Type B pancreatic cell (in vitro differentiated cells): ENCODE measurements around the gene EDEM1. TPM values are rescaled to one million over a fixed set of nuclear protein-coding genes. Genes with fewer than 3 reads are reported as not detected.

Experiments used
- DNase-seq: peaks from one replicate; pipeline ENCODE4 v3.0.0; 2021; ENCODE audit warnings: mixed read lengths; ENCODE audit not compliant: unreplicated experiment; ENCODE audit errors: extremely low spot score
- H3K27ac Mint-ChIP-seq: 2 replicates; pipeline ENCODE4 v1.8.0; 2021; ENCODE audit warnings: mild to moderate bottlenecking, mixed read lengths
- H3K27me3 Mint-ChIP-seq: 2 replicates; pipeline ENCODE4 v1.8.0; 2021; ENCODE audit warnings: mixed read lengths
- H3K36me3 Mint-ChIP-seq: 2 replicates; pipeline ENCODE4 v1.8.0; 2021; ENCODE audit warnings: mixed read lengths
- H3K4me1 Mint-ChIP-seq: one replicate; pipeline ENCODE4 v1.8.0; 2021; ENCODE audit warnings: mixed read lengths; ENCODE audit not compliant: unreplicated experiment
- H3K4me3 Mint-ChIP-seq: 2 replicates; pipeline ENCODE4 v1.8.0; 2021; ENCODE audit warnings: mild to moderate bottlenecking, mixed read lengths
- H3K9me3 Mint-ChIP-seq: 2 replicates; pipeline ENCODE4 v1.8.0; 2021; ENCODE audit warnings: mixed read lengths
- total RNA-seq: library from RNA; stranded (reverse); gene quantifications from 2 replicates; pipeline ENCODE4 v1.2.1, GENCODE V29; 2021; ENCODE audit warnings: low replicate concordance
- TF ChIP-seq, protein P1 (sequence below): fragments of 200-600 bp; sonication (generic); conservative IDR thresholded peaks from 2 replicates; pipeline ENCODE4 v1.5.0; 2021; ENCODE audit warnings: antibody characterized with exemption, mild to moderate bottlenecking

The EDEM1 gene
- total RNA-seq, 1 donor from 2014 or later, result 20.2 TPM

DNA sequence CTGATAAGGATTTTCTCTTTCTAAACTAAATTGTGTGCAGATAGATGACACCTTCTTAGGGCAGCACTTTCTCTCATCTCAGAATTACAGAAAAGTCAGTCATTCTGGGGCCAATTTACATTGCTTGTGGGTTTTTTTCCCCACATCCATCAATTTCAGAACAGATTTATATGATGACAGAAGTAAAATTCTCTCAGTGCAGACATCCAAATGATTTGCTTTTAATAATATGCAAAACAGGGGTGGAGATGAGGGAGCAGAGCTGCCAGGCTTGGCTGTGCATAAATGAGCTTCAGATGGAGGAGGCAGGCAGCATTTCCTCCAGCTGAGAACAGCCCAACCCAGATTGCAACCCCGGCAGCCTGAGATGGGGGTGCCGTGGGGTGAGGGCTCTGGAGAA, 44.0 kb downstream of the EDEM1 start:
- Mint-ChIP-seq H3K27ac (no peak overlapping the region), H3K4me1 (peaks cover 8% of the 10 kb centered on the region), H3K27me3 (no peaks in the 10 kb centered on the region), H3K36me3 (no peaks in the 10 kb centered on the region), H3K4me3 (no peak overlapping the region), H3K9me3 (no peaks in the 10 kb centered on the region)
- DNase-seq, result no peak
- TF ChIP-seq, protein P1, sequence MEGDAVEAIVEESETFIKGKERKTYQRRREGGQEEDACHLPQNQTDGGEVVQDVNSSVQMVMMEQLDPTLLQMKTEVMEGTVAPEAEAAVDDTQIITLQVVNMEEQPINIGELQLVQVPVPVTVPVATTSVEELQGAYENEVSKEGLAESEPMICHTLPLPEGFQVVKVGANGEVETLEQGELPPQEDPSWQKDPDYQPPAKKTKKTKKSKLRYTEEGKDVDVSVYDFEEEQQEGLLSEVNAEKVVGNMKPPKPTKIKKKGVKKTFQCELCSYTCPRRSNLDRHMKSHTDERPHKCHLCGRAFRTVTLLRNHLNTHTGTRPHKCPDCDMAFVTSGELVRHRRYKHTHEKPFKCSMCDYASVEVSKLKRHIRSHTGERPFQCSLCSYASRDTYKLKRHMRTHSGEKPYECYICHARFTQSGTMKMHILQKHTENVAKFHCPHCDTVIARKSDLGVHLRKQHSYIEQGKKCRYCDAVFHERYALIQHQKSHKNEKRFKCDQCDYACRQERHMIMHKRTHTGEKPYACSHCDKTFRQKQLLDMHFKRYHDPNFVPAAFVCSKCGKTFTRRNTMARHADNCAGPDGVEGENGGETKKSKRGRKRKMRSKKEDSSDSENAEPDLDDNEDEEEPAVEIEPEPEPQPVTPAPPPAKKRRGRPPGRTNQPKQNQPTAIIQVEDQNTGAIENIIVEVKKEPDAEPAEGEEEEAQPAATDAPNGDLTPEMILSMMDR, result no peak

DNA sequence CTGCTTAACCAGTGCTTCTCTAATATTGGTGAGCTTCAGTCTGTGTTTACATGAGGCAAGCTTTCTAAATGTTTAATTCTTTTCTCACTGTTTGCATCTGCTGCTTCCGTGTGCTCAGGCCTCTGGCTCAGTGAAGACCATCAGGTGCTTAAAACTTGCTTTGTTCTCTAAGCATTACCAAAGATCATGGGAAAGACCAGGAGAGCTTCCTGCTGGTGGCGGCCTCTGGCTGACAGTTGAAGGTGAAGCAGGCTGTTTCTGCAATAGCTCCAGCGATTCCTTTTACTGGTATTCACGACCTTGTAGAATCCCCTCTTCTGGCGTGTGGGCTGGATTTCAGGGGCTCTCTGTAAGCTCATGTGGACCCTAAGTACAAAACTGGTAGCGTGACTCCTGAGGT, 45.1 kb downstream of the EDEM1 start:
- no peaks in the 10 kb centered on the region for H3K9me3 Mint-ChIP-seq
- TF ChIP-seq, protein P1, result no peak
- peaks cover 4% of the 10 kb centered on the region for H3K4me1 Mint-ChIP-seq
- no peak overlapping the region for H3K4me3 Mint-ChIP-seq
- no peak for DNase-seq
- H3K27me3 Mint-ChIP-seq, result peaks cover 2% of the 10 kb centered on the region
- no peaks in the 10 kb centered on the region for H3K36me3 Mint-ChIP-seq
- H3K27ac Mint-ChIP-seq, result no peak overlapping the region

DNA sequence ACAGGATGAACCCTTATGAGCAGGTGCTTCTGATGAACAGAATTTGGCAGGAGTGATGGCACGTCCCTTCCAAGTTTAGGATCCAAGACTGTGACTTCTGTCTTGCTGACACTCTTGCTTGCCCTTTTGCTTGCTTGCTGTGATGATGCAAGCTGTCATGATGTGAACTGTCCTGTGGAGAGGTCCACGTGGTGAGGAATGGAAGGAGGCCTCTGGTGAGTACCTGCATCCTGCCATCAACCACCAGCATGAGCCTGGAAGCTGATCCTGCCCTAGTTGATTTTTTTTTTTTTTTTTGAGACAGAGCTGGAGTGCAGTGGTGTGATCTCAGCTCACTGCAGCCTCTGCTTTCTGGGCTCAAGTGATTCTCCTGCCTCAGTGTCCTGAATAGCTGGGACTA, 45.5 kb downstream of the EDEM1 start:
- Mint-ChIP-seq H3K27me3 (peaks cover 2% of the 10 kb centered on the region), H3K4me1 (peaks cover 4% of the 10 kb centered on the region), H3K4me3 (no peak overlapping the region), H3K9me3 (no peaks in the 10 kb centered on the region), H3K27ac (no peak overlapping the region), H3K36me3 (no peaks in the 10 kb centered on the region)
- TF ChIP-seq, protein P1, result no peak
- DNase-seq, result no peak

DNA sequence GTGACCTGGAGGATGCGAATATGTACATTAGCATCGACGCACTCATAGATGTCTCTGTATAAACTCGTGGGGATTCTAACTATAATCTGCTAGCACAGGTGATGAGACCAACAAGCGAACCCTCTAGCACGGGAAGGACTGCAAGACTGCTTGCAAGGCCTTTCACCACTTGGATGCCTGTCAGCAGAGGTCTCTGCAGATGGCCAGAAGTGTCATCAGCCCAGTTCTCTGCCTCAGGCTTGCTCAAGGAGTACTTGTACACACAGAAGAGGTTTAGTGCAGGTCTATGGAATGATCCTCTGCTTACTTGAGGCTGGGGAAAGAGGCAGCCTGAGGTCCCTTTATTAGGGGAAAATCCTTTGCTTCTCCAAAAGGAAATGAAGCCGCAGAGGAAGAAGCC, 48.1 kb downstream of the EDEM1 start:
- no peaks in the 10 kb centered on the region for H3K9me3 Mint-ChIP-seq
- peaks cover 2% of the 10 kb centered on the region for H3K27me3 Mint-ChIP-seq
- H3K27ac Mint-ChIP-seq, result no peak overlapping the region
- H3K4me1 Mint-ChIP-seq, result peaks cover 4% of the 10 kb centered on the region
- TF ChIP-seq, protein P1, result no peak
- DNase-seq, result no peak
- no peaks in the 10 kb centered on the region for H3K36me3 Mint-ChIP-seq
- H3K4me3 Mint-ChIP-seq, result no peak overlapping the region

DNA sequence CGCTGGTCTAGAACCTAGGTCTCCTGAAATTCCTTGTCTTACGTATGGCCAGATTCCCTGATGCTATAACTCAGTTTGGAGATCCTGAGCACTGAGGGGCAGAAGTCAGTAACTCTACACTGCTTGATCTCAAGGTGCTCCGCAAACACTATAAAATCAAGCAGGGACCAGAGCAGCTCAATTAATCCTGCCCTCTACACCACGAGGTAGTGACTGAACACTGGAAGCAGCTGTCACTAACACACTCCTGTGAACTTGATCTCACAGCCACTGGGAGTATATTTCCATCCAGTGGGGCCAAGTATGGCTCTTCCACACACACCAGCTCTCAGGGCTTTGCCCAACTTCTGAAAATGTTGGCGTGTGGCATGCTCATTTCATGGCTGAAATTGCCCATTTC, 51.0 kb downstream of the EDEM1 start:
- Mint-ChIP-seq H3K36me3 (no peaks in the 10 kb centered on the region), H3K4me1 (no peaks in the 10 kb centered on the region), H3K9me3 (no peaks in the 10 kb centered on the region), H3K27ac (no peak overlapping the region), H3K27me3 (peaks cover 2% of the 10 kb centered on the region), H3K4me3 (no peak overlapping the region)
- TF ChIP-seq, protein P1, result no peak
- no peak for DNase-seq

DNA sequence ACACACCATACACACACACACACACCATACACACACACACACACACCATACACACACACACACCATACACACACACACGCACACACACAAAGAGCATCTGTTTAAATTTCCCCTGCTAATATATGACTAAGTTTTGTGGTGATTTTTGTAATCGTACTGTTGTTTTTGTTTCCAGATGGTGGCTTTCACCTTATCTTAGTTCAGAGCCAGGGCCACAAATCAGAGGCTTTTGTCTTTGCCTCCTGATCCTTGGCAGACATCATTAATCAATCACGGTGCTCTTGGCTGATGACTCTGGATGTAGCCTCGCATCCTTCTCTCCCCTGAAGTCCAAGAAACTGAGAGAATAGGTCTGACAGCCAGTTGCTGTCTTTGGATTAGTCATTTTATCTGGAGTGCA, 52.1 kb downstream of the EDEM1 start:
- Mint-ChIP-seq H3K27ac (no peak overlapping the region), H3K4me1 (no peaks in the 10 kb centered on the region), H3K4me3 (no peak overlapping the region), H3K9me3 (no peaks in the 10 kb centered on the region), H3K36me3 (no peaks in the 10 kb centered on the region), H3K27me3 (peaks cover 2% of the 10 kb centered on the region)
- TF ChIP-seq, protein P1, result no peak
- DNase-seq, result no peak
